Parathyroid adenoma (tissue), 2 donors: ENCODE results near the gene CNIH4.

Experiments used
- H2AFZ ChIP-seq: fragments of 300-600 bp; sonication (generic); one replicate; pipeline ENCODE4 v1.7.0; 2017; ENCODE audit warnings: antibody characterized with exemption, mild to moderate bottlenecking
- H3K27ac ChIP-seq: fragments of 300-600 bp; sonication (generic); one replicate; pipeline ENCODE4 v1.7.0; 2017
- H3K27me3 ChIP-seq: fragments of 300-600 bp; sonication (generic); one replicate; pipeline ENCODE4 v1.7.0; 2017; ENCODE audit warnings: low read length; ENCODE audit not compliant: control insufficient read depth, insufficient read depth
- H3K36me3 ChIP-seq: fragments of 300-600 bp; sonication (generic); one replicate; pipeline ENCODE4 v1.7.0; 2017; ENCODE audit warnings: low read length; ENCODE audit not compliant: control insufficient read depth, insufficient read depth
- H3K4me1 ChIP-seq: fragments of 300-600 bp; sonication (generic); one replicate; pipeline ENCODE4 v1.7.0; 2017; ENCODE audit warnings: control low read depth
- H3K4me2 ChIP-seq: fragments of 300-600 bp; sonication (generic); one replicate; pipeline ENCODE4 v1.7.0; 2017; ENCODE audit warnings: low read length
- H3K4me3 ChIP-seq: fragments of 300-600 bp; sonication (generic); one replicate; pipeline ENCODE4 v1.7.0; 2017; ENCODE audit warnings: low read depth, low read length
- H3K79me2 ChIP-seq: fragments of 300-600 bp; sonication (generic); one replicate; pipeline ENCODE4 v1.7.0; 2017; ENCODE audit warnings: control low read depth
- H3K9ac ChIP-seq: fragments of 300-600 bp; sonication (generic); one replicate; pipeline ENCODE4 v1.7.0; 2017; ENCODE audit warnings: mild to moderate bottlenecking
- H3K9me3 ChIP-seq: fragments of 300-600 bp; sonication (generic); one replicate; pipeline ENCODE4 v1.7.0; 2017; ENCODE audit warnings: low read length; ENCODE audit not compliant: control insufficient read depth
- CTCF ChIP-seq: fragments of 300-600 bp; sonication (generic); IDR thresholded peaks from one replicate; pipeline ENCODE4 v1.7.0; 2017; ENCODE audit warnings: antibody characterized with exemption, mild to moderate bottlenecking
- donor health status: primary hyperparathyroidism.

The CNIH4 gene

GRCh38 chr1:224329842-224330753 lies 26.6 kb upstream of the CNIH4 start, which contains the start of gene NVL:
Gene NVL (minus strand): TSS chr1:224330172. CDS start chr1:224330127, 45 bp downstream.
- Histone ChIP-seq H3K9ac (peak within 1 kb of the TSS; percentile 67), H3K4me2 (peak within 1 kb of the TSS; percentile 51), H3K27ac (peak within 1 kb of the TSS; percentile 96), H3K79me2 (peaks cover 6% of the 10 kb centered on the region), H3K27me3 (no peaks in the 10 kb centered on the region), H3K9me3 (no peaks in the 10 kb centered on the region), H3K4me3 (peak within 1 kb of the TSS; percentile 71), H3K4me1 (no peaks in the 10 kb centered on the region), H2AFZ (peak within 1 kb of the TSS; percentile 93), H3K36me3 (no peaks in the 10 kb centered on the region)
- no peak for TF ChIP-seq CTCF

DNA sequence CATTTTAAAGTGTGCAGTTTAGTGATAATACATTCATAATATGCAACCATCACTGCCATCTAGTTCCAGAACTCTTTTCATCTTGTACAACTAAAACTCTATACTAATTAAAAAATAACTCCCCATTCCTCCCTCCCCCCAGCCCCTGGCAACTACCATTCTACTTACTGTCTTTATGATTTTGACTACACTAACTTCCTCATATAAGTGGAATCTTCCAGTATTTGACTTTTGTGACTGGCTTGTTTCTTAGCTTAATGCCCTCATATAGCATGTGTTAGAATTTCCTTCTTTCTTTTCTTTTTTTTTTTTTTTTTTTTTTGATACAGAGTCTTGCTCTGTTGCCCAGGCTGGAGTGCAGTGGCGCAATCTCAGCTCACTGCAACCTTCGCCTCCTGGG lies 25.4 kb upstream of the CNIH4 start:
- Histone ChIP-seq H3K4me2 (no peak overlapping the region), H3K36me3 (no peaks in the 10 kb centered on the region), H3K9me3 (no peaks in the 10 kb centered on the region), H3K27me3 (no peaks in the 10 kb centered on the region), H3K27ac (no peak overlapping the region), H3K4me3 (no peak overlapping the region), H2AFZ (no peak overlapping the region), H3K79me2 (peaks cover 6% of the 10 kb centered on the region), H3K9ac (no peak overlapping the region), H3K4me1 (no peaks in the 10 kb centered on the region)
- TF ChIP-seq CTCF: no peak

DNA sequence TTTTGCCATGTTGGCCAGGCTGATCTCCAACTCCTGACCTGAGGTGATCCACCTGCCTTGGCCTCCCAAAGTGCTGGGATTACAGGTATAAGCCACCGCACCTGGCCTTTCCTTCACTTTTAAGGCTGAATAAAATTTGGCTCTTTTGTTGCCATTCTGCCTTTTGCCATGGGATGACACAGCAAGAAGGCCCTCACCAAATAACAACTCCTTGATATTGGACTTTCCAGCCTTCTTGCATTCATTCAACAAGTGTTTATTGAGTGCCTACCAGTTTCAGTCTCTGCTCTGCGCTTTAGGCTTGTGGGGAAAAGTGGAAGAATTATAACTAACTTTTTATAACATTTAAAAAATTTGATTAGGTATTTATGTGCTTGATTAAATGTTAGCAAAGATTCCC lies 24.9 kb upstream of the CNIH4 start:
- Histone ChIP-seq H3K79me2 (peaks cover 6% of the 10 kb centered on the region), H3K9ac (no peak overlapping the region), H3K36me3 (no peaks in the 10 kb centered on the region), H2AFZ (no peak overlapping the region), H3K9me3 (no peaks in the 10 kb centered on the region), H3K27ac (no peak overlapping the region), H3K4me2 (no peak overlapping the region), H3K27me3 (no peaks in the 10 kb centered on the region), H3K4me3 (no peak overlapping the region), H3K4me1 (no peaks in the 10 kb centered on the region)
- no peak for TF ChIP-seq CTCF

- Histone ChIP-seq H3K9ac (no peak overlapping the region), H3K4me2 (no peak overlapping the region), H2AFZ (no peak overlapping the region), H3K36me3 (no peaks in the 10 kb centered on the region), H3K27me3 (no peaks in the 10 kb centered on the region), H3K4me3 (no peak overlapping the region), H3K79me2 (peaks cover 6% of the 10 kb centered on the region), H3K27ac (no peak overlapping the region), H3K9me3 (no peaks in the 10 kb centered on the region), H3K4me1 (no peaks in the 10 kb centered on the region)
- TF ChIP-seq CTCF: peak; percentile 43
These were observed 23.3 kb upstream of the CNIH4 start for GRCh38 chr1:224333309-224333926.
